ENCODE measurements around the gene PYURF.

GRCh38 chr4:88524171-88524570, 595 bp upstream of the PYURF start:
- TF ChIP-seq, protein P1, sequence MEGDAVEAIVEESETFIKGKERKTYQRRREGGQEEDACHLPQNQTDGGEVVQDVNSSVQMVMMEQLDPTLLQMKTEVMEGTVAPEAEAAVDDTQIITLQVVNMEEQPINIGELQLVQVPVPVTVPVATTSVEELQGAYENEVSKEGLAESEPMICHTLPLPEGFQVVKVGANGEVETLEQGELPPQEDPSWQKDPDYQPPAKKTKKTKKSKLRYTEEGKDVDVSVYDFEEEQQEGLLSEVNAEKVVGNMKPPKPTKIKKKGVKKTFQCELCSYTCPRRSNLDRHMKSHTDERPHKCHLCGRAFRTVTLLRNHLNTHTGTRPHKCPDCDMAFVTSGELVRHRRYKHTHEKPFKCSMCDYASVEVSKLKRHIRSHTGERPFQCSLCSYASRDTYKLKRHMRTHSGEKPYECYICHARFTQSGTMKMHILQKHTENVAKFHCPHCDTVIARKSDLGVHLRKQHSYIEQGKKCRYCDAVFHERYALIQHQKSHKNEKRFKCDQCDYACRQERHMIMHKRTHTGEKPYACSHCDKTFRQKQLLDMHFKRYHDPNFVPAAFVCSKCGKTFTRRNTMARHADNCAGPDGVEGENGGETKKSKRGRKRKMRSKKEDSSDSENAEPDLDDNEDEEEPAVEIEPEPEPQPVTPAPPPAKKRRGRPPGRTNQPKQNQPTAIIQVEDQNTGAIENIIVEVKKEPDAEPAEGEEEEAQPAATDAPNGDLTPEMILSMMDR (IDR thresholded peaks at IDR 0.05; ENCODE audit: poor library complexity, severe bottlenecking): no peak
- TF ChIP-seq EZH2 (IDR thresholded peaks at IDR 0.05; ENCODE audit: borderline replicate concordance, insufficient read depth, low read length, poor library complexity, severe bottlenecking): no peak
- TF ChIP-seq REST (IDR thresholded peaks at IDR 0.05; ENCODE audit: borderline replicate concordance): no peak
- no peak for TF ChIP-seq POLR2AphosphoS5 (IDR thresholded peaks at IDR 0.05)
- TF ChIP-seq EP300 (conservative IDR thresholded peaks at IDR 0.05; ENCODE audit: poor library complexity, severe bottlenecking): no peak
- TF ChIP-seq TAF1 (IDR thresholded peaks at IDR 0.05; ENCODE audit: low read depth): no peak
